Measurements from ENCODE around the gene TAF4.

TAF4 gene

DNA sequence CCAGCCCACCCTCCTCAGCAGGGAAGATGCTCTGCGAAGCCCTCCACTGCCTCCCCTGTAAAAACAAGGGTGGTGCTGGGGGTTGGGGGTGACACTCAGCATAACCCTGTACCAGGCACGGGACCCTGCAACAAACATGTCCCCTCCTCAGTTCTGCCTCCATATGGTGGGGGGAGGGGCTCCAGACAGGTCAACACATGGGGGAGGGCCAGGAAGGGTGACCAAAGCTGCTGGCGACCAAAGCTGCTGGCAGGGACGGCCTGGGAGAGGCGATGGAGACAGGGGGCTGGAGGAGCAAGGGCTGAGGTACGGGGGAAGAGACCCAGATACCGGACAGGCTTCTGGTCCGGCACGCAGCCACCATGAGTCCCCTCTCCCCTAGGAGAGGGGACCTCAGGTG lies 123.2 kb downstream of the TAF4 start:
- Histone ChIP-seq H3K4me3 (no peak overlapping the region), H3K27ac (no peak overlapping the region), H3K27me3 (no peaks in the 10 kb centered on the region), H3K9ac (no peak overlapping the region), H3K4me2 (no peak overlapping the region), H3K9me3 (no peaks in the 10 kb centered on the region), H3K36me3 (no peaks in the 10 kb centered on the region), H4K20me1 (no peaks in the 10 kb centered on the region), H3K4me1 (no peaks in the 10 kb centered on the region)
- no peak for TF ChIP-seq Cebpa-rat (IDR thresholded peaks at IDR 0.05)

DNA sequence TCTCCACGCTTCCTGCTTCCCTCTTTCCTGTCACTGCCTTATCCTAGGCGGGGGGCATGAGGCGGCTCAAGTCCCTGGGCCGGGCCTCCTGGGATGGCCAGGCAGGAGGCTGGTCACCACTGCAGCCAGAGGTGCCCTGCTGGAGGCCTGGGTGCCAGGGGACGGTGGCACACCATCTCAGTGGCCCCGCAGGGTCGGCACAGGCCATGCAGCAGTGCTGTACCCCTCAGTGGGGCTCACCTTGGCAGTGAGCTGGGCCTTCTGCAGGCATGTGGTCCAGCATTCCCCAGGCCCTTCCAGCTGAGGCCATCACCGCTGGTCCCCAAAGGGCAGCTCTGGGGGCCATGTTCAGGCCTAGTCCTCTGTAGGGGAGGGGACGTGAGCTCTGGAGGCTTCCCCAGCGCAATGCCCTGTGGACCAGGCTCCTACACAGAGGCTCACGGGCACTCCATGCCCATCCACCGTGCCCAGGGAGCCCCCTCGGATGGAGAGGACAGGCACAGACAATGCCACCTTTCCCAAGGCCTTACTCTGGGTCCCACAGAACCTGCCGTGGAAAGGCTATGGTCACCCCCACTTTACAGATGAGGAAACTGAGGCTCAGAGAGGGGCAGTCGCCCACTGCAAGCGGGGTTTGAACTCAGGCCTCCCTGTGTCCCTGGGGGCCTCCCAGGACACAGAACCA lies 123.8 kb downstream of the TAF4 start:
- H3K4me2 ChIP-seq: no peak overlapping the region
- no peaks in the 10 kb centered on the region for H3K4me1 ChIP-seq
- H3K27me3 ChIP-seq: no peaks in the 10 kb centered on the region
- no peaks in the 10 kb centered on the region for H3K9me3 ChIP-seq
- H3K27ac ChIP-seq: no peak overlapping the region
- H3K4me3 ChIP-seq: no peak overlapping the region
- H4K20me1 ChIP-seq: no peaks in the 10 kb centered on the region
- TF ChIP-seq Cebpa-rat (IDR thresholded peaks at IDR 0.05): no peak
- H3K36me3 ChIP-seq: no peaks in the 10 kb centered on the region
- H3K9ac ChIP-seq: no peak overlapping the region

DNA sequence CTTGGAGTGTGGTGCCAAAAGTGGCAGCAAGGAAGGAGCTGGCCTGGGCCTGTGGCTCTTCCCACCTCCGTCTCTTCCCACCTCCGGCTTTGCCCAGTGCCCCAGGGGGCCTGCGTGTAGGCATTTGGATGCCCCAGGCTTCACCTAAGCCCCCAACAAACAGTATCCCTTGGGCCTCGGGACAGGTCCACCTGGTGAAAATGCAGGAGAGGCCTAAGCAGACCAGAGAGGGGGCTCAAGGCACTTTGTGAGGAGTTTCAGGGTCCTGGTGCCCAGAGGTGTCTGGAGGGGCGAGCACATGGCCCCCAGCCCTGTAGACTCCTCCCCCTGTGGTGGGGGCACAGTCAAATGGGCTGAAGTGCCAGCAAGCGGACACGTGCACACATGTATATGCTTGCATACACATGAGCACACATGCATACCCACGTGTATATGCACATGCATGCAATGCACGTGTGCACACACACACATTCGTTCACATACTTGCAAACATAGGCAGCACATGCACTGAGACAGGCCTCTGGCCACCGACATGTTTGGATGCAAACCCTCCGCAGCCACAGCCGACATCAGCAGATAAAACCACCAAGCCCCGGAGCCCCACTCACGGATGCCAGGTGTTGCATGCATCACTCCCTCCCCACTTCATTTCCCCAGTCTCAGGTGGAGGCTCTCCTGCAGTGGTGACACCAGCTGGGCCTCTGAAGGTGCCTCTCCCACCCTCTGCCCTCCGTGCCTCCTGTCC lies 124.5 kb downstream of the TAF4 start:
- Histone ChIP-seq H3K9ac (no peak overlapping the region), H3K36me3 (no peaks in the 10 kb centered on the region), H3K27me3 (no peaks in the 10 kb centered on the region), H3K4me2 (no peak overlapping the region), H3K27ac (no peak overlapping the region), H4K20me1 (no peaks in the 10 kb centered on the region), H3K4me3 (no peak overlapping the region), H3K9me3 (no peaks in the 10 kb centered on the region), H3K4me1 (no peaks in the 10 kb centered on the region)
- TF ChIP-seq Cebpa-rat (IDR thresholded peaks at IDR 0.05): no peak

DNA sequence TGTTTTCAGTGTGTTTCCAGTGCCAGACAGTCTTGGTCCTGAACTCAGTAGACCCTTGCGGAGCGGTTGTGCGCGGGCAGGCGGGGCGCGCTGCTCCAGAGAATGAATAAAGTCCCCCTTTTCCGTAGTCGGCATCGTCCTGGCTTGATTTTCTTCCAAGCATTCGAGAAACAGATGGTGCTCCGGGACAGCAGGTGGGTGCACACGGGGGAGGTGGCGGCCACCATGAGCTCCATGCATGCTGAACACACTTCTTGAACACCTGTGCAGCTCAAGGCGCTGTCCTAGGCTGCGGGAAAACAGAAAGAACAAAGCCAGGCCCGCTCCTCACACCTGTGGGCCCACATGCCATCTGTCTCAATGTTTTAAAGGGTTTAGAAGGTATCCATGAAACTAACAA lies 125.2 kb downstream of the TAF4 start:
- Histone ChIP-seq H3K4me1 (no peaks in the 10 kb centered on the region), H3K4me2 (no peak overlapping the region), H3K36me3 (no peaks in the 10 kb centered on the region), H3K27ac (no peak overlapping the region), H3K27me3 (no peaks in the 10 kb centered on the region), H4K20me1 (no peaks in the 10 kb centered on the region), H3K4me3 (no peak overlapping the region), H3K9me3 (no peaks in the 10 kb centered on the region), H3K9ac (no peak overlapping the region)
- no peak for TF ChIP-seq Cebpa-rat (IDR thresholded peaks at IDR 0.05)

DNA sequence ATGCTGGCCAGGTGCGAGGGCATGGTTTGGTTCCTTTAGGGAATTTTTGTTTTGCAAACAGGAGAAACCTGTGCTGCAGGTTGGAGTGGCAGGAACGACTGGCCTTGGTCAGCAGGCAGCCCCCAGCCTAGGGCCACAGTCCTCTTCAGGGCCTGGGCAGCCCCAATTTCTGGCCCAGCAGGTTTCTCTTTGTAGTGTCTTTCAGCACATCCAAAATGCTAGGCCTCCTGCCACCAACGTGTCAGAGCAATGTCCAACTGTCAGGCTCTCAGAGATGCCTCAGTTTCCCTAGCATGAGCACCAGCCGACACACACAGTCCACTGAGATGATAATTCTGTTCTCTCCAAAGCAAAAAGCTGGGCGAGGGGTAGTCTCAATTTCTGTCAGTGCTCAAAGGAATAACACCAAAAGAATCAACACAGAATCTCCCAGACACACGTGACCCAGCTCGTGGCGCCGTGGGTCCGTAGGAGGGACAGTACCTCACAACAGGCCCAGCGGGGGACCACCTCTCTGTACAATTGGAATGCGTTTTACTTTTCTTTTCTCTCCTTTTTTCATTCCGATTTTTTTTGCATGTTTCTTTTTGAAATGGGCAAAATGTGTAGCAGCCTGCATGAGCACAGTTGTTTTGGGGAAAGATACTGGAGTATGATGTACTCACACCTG lies 125.9 kb downstream of the TAF4 start:
- no peak overlapping the region for H3K4me2 ChIP-seq
- no peak overlapping the region for H3K4me3 ChIP-seq
- no peak overlapping the region for H3K27ac ChIP-seq
- no peak overlapping the region for H3K9ac ChIP-seq
- no peaks in the 10 kb centered on the region for H3K9me3 ChIP-seq
- no peaks in the 10 kb centered on the region for H4K20me1 ChIP-seq
- no peaks in the 10 kb centered on the region for H3K4me1 ChIP-seq
- H3K27me3 ChIP-seq: no peaks in the 10 kb centered on the region
- no peaks in the 10 kb centered on the region for H3K36me3 ChIP-seq
- no peak for TF ChIP-seq Cebpa-rat (IDR thresholded peaks at IDR 0.05)

DNA sequence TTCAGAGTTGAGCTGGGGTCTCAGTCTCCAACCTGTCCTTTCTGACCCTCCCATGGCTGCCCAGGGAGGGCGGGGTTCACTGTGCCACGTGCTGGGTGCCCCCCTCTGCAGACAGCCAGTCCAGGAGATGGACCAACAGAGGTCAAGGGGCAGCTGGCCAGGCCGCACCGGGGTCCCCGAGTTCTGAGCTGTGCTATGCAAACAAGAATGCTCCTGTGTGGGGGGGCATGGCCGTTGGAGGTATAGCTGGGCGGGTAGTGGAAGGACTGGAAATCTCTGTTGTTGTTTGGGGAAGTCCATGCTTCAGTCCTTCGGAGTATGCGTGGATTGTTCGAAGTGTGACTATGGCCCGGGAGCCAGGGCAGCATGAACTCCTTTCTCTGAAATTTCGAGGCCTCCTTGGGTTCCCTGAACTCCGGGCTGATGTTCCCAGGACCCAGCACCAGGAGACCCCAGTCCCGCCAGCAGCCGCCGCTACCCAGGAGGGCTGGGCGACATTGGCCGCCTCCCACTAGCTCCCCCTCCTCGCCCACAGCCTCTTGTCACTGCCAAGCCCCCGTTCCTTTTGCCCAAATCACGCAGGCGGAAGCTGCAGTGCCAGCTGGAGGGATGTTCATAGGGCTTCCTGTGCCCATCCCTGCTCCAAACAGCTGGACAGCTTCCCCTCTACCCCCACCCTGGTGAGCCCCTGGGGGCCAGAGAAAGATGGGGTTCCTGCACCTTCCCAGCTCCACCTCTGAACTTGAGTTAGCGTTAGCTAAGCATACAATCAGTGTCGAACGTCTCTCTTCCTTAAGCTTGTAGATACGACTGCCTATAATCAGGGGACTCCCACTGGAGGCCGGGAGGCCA lies 126.6 kb downstream of the TAF4 start:
- no peaks in the 10 kb centered on the region for H3K9me3 ChIP-seq
- no peak overlapping the region for H3K27ac ChIP-seq
- no peaks in the 10 kb centered on the region for H3K27me3 ChIP-seq
- no peak overlapping the region for H3K4me2 ChIP-seq
- no peak for TF ChIP-seq Cebpa-rat (IDR thresholded peaks at IDR 0.05)
- H3K4me1 ChIP-seq: no peaks in the 10 kb centered on the region
- H3K4me3 ChIP-seq: no peak overlapping the region
- H3K9ac ChIP-seq: no peak overlapping the region
- H4K20me1 ChIP-seq: no peaks in the 10 kb centered on the region
- no peaks in the 10 kb centered on the region for H3K36me3 ChIP-seq

DNA sequence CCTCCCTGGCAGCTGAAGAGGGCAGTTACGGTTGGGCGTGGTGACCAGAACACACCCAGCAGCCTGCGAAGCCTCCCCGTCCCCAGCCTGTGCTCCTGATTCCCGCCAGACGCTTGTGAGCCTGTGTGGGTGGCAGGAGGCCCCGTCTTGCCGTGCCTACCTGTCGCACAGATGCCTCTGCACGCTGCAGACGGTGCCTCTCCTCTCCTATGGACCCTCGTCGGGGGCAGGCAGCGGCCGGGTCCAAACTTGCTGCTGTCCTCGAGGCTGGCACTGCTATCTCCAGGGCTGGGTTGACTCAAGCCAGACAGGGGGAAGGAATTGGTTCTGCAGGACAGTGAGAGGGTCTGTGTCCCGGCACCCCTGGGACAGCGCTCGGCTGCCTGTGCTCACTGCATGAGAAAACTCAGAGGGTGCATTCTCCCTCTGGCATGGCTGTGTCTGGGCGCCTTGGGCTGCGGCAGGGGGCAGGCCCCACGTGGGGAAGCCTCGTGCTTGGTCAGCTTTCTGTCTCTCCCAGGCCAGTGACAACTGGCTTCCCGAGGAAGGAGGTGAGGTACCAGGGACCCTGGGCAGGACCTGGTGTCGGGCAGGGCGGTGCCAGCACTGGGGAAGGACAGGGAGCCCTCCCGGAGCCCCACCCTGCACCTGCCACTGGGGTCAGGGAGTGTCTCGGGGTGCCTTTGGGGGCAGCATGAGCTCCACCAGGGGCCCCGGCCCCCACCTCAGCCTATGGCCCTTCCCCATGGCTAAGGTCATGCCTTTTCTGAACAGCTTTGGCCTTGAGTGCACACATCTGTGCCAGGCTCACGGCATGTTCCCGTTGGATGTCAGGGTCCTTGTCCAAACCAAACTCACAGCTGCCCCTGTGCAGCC lies 127.5 kb downstream of the TAF4 start:
- H3K4me1 ChIP-seq: no peaks in the 10 kb centered on the region
- no peaks in the 10 kb centered on the region for H3K36me3 ChIP-seq
- H3K4me3 ChIP-seq: no peak overlapping the region
- H4K20me1 ChIP-seq: no peaks in the 10 kb centered on the region
- TF ChIP-seq Cebpa-rat (IDR thresholded peaks at IDR 0.05): no peak
- H3K27ac ChIP-seq: no peak overlapping the region
- H3K4me2 ChIP-seq: no peak overlapping the region
- no peak overlapping the region for H3K9ac ChIP-seq
- H3K27me3 ChIP-seq: no peaks in the 10 kb centered on the region
- H3K9me3 ChIP-seq: no peaks in the 10 kb centered on the region

DNA sequence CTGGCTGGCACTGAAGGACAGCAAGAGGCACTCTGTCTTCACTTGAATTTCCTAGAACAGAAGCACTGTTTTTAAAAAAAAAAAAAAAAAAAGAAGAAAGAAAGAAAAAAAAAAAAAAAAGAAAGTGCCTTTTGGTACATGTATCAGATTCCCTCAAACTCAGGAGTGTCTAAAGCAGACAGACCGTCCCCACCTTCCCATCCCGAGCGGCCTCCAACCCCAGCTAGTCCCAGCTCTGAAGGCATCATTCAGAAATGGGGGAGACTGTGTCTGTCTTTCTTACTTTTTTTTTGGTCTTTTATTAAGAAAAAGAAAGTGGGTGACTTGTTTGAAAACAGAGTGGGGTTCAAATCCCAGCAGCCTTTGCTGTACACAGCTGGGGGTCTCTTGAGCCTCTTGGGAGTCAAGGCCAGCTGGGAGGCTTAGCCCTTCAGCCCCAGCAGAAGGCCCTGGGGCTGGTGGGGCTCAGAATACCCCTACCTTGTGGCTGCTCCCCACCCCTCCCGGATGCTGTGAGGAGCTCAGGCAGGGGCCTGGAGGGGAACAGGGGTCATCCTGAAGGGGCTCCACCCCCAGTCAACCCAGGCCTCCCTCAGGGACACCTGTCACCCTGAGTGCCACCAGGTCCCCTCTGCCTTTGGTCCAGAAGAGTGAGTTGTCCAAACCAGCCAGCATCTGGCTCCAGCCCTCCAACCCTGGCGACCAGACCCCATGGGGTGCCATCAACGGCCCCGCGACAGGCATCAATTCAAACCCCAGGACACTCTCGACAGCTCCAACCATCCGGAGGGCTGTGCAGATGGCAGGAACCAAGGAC lies 128.3 kb downstream of the TAF4 start:
- no peak overlapping the region for H3K4me2 ChIP-seq
- no peaks in the 10 kb centered on the region for H3K27me3 ChIP-seq
- H3K27ac ChIP-seq: no peak overlapping the region
- H3K9ac ChIP-seq: no peak overlapping the region
- H3K4me1 ChIP-seq: no peaks in the 10 kb centered on the region
- H3K9me3 ChIP-seq: no peaks in the 10 kb centered on the region
- H3K36me3 ChIP-seq: no peaks in the 10 kb centered on the region
- no peak for TF ChIP-seq Cebpa-rat (IDR thresholded peaks at IDR 0.05)
- H3K4me3 ChIP-seq: no peak overlapping the region
- no peaks in the 10 kb centered on the region for H4K20me1 ChIP-seq

All from BLaER1 (cell line).